Omental fat pad (tissue), 4 donors: Measurements from ENCODE around the gene KYNU. TPM values are rescaled to one million over a fixed set of nuclear protein-coding genes. Genes with fewer than 3 reads are reported as not detected.
"Not testable (repeated sequence)": the region's sequence is repeated elsewhere in the genome, so short reads cannot be mapped to it uniquely, and the experiment has no call there.

Experiments
- ATAC-seq: fragments of 150-250 bp; one replicate; pipeline ENCODE4 v1.9.1; 2016; ENCODE audit warnings: mild to moderate bottlenecking, moderate library complexity; ENCODE audit not compliant: low FRiP score
- DNase-seq: peaks from one replicate; pipeline ENCODE4 v3.0.0-alpha.2; 2019; ENCODE audit warnings: low spot score
- total RNA-seq, 4 donors: library from RNA; depleted of rRNA; stranded (reverse); fragments of >200 nt; gene quantifications; one replicate each; pipeline ENCODE4 v1.1.0, GENCODE V29; 2016
- TF ChIP-seq, protein P1 (sequence below), 3 donors: fragments of 450-650 bp; IDR thresholded peaks; one replicate each; pipeline ENCODE4 v1.5.1; 2016 to 2017; ENCODE audit warnings: antibody characterized with exemption in 3 of 3, mild to moderate bottlenecking in 3 of 3, moderate library complexity in 2 of 3

The KYNU gene
- total RNA-seq, 4 donors from 2014 or later = 3.8 to 25.3 (median 8.4) TPM

DNA sequence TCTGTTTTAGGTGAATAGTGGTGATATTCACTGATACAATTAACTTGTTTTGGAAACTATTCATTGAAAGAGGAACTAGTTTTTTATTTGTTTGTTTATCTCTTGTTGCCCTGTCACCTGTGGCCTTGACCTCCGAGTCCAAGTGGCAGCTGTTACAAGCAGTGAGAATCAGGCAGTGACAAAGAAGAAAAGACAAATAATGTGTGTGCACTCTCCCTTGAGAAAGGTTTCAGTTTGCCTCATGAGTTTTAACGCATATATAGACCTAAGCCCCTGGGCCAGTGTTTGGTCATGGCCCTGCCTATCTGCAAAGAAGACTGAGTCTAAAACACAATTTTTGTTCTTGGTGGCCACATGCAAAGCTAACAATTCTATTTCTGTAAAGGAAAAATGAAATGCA, 15.3 kb downstream of the KYNU start:
- DNase-seq (no peak), ATAC-seq (no peak)
- TF ChIP-seq, protein P1, sequence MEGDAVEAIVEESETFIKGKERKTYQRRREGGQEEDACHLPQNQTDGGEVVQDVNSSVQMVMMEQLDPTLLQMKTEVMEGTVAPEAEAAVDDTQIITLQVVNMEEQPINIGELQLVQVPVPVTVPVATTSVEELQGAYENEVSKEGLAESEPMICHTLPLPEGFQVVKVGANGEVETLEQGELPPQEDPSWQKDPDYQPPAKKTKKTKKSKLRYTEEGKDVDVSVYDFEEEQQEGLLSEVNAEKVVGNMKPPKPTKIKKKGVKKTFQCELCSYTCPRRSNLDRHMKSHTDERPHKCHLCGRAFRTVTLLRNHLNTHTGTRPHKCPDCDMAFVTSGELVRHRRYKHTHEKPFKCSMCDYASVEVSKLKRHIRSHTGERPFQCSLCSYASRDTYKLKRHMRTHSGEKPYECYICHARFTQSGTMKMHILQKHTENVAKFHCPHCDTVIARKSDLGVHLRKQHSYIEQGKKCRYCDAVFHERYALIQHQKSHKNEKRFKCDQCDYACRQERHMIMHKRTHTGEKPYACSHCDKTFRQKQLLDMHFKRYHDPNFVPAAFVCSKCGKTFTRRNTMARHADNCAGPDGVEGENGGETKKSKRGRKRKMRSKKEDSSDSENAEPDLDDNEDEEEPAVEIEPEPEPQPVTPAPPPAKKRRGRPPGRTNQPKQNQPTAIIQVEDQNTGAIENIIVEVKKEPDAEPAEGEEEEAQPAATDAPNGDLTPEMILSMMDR (IDR thresholded peaks at IDR 0.05) = no peak

DNA sequence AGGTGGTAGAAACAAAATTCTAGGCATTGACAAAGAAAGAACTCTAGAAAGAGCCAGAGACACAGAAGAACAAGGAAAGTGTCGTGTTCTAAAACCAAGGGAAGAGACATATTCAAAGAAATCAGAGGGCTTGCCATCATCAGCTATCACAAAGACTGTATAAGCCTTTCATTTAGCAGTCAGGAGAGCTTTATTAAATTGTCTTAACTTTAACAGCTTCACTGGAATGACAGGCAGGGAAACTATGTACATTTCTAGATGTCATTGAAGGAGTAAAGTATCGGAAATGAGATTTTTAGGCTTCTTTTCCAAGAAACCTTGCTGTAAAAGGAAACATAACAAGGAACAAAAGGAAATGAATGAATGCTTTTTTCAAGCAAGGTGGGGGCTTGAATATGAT, 15.8 kb downstream of the KYNU start:
- TF ChIP-seq, protein P1 (IDR thresholded peaks at IDR 0.05) = no peak
- DNase-seq (no peak), ATAC-seq (no peak)

DNA sequence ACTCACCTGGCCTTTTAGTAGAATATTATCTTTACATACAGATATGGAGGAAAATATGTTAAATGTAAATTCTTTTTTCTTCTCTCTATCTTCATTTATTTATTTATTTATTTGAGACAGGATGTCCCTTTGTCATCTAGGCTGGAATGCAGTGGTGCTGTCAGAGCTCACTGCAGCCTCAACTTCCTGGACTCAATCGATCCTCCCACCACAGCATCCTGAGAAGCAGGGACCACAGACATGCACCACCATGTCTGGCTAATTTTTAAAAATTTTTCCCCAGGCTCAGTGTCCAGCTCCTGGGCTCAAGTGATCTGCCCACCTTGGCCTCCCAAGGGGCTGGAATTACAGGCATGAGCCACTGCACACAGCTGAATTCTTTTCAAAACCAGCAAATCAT, 20.3 kb downstream of the KYNU start:
- TF ChIP-seq, protein P1 (IDR thresholded peaks at IDR 0.05) = no peak
- DNase-seq = no peak
- no peak for ATAC-seq

DNA sequence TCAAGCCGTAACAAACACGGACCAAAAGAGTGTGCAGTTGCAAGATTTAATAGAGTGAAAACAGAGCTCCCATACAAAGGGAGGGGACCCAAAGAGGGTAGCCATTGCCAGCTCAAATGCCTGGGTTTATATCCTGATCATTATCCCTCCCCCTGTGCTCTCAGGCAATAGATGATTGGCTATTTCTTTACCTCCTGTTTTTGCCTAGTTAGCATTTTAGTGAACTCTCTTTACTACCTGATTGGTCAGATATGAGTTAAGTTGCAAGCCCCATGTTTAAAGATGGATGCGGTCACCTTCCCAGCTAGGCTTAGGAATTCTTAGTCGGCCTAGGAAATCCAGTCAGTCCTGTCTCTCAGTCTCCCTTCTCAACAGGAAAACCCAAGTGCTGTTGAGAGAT, 22.9 kb downstream of the KYNU start:
- DNase-seq, ATAC-seq: not testable (repeated sequence)

DNA sequence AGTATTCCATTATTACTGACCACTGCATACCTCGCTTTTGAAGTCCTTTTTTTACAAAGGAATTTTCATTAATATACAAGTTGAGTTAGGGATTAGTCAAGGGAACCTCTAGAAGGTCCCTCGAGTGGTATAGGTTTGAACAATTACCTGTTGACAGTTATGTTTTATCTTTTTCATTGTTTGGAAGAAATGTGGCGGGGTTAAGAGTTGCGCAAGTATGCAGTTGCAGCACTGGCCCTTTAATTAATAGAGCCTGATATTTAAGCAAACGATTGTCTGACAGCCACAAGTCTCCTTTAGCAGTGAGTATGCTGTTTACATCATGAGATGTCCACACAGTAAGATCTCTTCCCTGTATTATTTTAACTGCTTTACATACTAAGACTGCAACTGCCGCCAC, 24.3 kb downstream of the KYNU start:
- TF ChIP-seq, protein P1 (IDR thresholded peaks at IDR 0.05) = no peak
- ATAC-seq (no peak), DNase-seq (no peak)

DNA sequence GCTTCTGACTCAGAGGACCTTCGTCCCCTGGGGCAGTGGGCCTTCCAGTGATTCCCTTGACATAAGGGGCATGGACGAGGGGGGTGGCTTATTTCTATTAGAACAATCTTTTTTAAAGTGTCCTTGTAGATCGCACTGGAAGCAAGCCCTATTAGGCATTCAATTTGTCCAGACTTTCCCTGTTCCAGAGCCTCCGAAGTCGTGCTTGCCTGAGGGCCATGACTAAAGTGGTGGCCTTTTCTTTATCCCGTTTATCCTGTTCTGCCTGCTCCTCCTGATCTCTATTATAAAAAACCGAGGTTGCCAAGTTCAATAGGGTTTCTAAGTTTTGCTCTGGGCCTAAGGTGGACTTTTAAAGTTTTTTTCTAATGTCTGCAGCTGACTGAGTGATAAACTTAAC, 26.3 kb downstream of the KYNU start:
- DNase-seq, ATAC-seq: not testable (repeated sequence)

DNA sequence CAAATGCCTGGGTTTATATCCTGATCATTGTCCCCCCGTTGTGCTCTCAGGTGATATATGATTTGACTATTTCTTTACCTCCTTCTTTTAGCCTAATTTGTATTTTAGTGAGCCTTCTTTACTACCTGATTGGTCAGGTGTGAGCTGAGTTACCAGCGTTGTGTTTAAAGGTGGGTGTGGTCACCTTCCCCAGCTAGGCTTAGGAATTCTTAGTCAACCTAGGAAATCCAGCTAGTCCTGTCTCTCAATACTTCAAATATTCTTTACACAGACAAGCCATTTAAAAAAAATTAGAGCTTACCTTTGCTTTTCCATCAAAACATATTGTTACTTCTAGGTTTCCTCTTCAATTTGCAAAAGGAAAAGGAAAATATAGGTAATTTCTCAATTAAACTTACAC, 30.2 kb downstream of the KYNU start:
- ATAC-seq (no peak), DNase-seq (no peak)
- TF ChIP-seq, protein P1 (IDR thresholded peaks at IDR 0.05) = no peak

DNA sequence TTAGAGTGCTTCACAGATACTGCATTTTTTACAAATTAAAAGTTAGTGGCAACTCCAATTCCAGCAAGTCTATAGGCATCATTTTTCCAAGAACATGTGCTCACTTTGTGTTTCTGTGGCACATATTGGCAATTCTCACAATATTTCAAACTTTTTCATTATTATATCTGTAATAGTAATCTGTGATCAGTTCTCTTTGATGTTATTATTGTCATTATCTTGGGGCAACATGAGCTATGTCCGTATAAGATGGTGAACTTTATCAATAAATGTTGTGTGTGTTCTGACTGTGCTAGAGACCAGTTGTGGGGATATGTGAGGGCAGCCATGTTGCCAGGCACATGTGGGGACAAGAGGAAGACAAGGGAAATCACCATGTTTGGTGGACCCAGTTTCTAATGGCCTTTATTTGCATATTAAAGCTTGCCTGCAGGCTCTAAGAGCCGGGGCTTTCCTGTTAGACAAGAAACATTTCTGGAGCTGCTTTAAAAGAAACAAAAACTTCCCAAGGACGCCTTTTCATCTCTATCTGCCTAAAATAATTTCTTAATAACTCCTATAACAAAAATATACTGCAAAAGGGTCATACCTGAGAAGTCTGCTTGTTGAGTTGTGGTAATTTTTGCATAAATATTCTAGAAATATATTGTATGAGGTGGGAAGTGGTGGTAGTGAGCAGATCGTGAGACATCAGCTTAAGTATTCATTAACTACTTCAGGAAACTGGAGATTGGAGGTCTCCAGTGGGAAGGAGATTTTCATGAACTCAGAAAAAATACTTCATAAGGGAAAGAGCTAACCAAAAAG, 37.2 kb downstream of the KYNU start:
- TF ChIP-seq, protein P1 (IDR thresholded peaks at IDR 0.05) = no peak
- DNase-seq (no peak), ATAC-seq (no peak)
